HL-60 (cell line): ENCODE data around the gene HID1.
"Not testable (repeated sequence)": the region's sequence is repeated elsewhere in the genome, so short reads cannot be mapped to it uniquely, and the experiment has no call there.

ENCODE experiments used
- DNase-seq, 2 experiments: peaks; one replicate each; pipeline ENCODE4 v3.0.0-alpha.2; 2010 to 2020; ENCODE audit warnings: low read depth in 1 of 2, low spot score in 1 of 2
- H3K27ac ChIP-seq: fragments of 250-450 bp; sonication (Bioruptor Pico); replicated peaks from 2 replicates; pipeline ENCODE4 v1.5.1; 2020; ENCODE audit warnings: mild to moderate bottlenecking, moderate library complexity
- H3K27me3 ChIP-seq: fragments of 250-450 bp; sonication (Bioruptor Pico); 2 replicates; pipeline ENCODE4 v1.5.1; 2021; ENCODE audit warnings: mild to moderate bottlenecking, moderate library complexity; ENCODE audit not compliant: insufficient read depth, poor library complexity, severe bottlenecking
- H3K4me3 ChIP-seq: replicated peaks from 2 replicates; pipeline ENCODE4 v1.5.1; 2011; ENCODE audit warnings: mild to moderate bottlenecking, control low read depth, low read length; ENCODE audit not compliant: insufficient read depth
- GABPA ChIP-seq: IDR thresholded peaks from 2 replicates; pipeline ENCODE4 v1.6.1; 2012; ENCODE audit warnings: low read depth
- POLR2AphosphoS5 ChIP-seq: IDR thresholded peaks from 2 replicates; pipeline ENCODE4 v1.6.1; 2012; ENCODE audit warnings: low read depth
- REST ChIP-seq: IDR thresholded peaks from 2 replicates; pipeline ENCODE4 v1.6.1; 2012; ENCODE audit warnings: low read depth; ENCODE audit not compliant: insufficient replicate concordance
- SPI1 ChIP-seq: IDR thresholded peaks from 2 replicates; pipeline ENCODE4 v1.6.1; 2012; ENCODE audit warnings: low read depth, mild to moderate bottlenecking, borderline replicate concordance
- TF ChIP-seq, protein P1 (sequence below): IDR thresholded peaks from one replicate; pipeline ENCODE4 v1.5.1; 2011; ENCODE audit warnings: low read length, control low read depth, inconsistent platforms; ENCODE audit not compliant: insufficient read depth

The HID1 gene

GRCh38 chr17:74917430-74917829 is 55.1 kb downstream of the HID1 start:
- TF ChIP-seq REST (no peak), SPI1 (peak; percentile 73; the same call in 1 of the 2 replicates)
- Histone ChIP-seq H3K4me3 (no peak overlapping the region), H3K27ac (no peak overlapping the region), H3K27me3 (peaks cover 6% of the 10 kb centered on the region)
- peak; percentile 49 to 75 for DNase-seq

DNA sequence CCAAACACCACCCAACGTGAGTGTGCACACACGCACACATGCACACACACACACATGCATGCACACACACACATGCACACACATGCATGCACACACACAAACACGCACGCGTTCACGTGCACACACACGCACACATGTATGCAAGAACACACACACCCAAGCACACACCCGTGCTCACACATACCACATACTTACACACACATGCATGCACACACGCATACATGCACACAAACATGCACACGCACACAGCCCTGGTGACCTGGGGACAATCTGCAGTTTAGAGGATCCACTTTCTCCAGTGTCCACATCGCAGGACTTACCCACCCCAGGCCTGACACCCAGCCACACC is 55.7 kb downstream of the HID1 start:
- DNase-seq, result no peak
- no peak overlapping the region for H3K4me3 ChIP-seq
- H3K27me3 ChIP-seq, result peaks cover 4% of the 10 kb centered on the region
- H3K27ac ChIP-seq, result no peak overlapping the region
- TF ChIP-seq POLR2AphosphoS5 (no peak), SPI1 (no peak), REST (no peak), GABPA (no peak)
- TF ChIP-seq, protein P1, sequence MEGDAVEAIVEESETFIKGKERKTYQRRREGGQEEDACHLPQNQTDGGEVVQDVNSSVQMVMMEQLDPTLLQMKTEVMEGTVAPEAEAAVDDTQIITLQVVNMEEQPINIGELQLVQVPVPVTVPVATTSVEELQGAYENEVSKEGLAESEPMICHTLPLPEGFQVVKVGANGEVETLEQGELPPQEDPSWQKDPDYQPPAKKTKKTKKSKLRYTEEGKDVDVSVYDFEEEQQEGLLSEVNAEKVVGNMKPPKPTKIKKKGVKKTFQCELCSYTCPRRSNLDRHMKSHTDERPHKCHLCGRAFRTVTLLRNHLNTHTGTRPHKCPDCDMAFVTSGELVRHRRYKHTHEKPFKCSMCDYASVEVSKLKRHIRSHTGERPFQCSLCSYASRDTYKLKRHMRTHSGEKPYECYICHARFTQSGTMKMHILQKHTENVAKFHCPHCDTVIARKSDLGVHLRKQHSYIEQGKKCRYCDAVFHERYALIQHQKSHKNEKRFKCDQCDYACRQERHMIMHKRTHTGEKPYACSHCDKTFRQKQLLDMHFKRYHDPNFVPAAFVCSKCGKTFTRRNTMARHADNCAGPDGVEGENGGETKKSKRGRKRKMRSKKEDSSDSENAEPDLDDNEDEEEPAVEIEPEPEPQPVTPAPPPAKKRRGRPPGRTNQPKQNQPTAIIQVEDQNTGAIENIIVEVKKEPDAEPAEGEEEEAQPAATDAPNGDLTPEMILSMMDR, result no peak

- no peak for DNase-seq
- H3K27me3 ChIP-seq, result no peaks in the 10 kb centered on the region
- no peak overlapping the region for H3K27ac ChIP-seq
- H3K4me3 ChIP-seq, result no peak overlapping the region
- TF ChIP-seq, protein P1, result no peak
- no peak for TF ChIP-seq POLR2AphosphoS5
- TF ChIP-seq GABPA, result no peak
Measured at GRCh38 chr17:74916136-74916850, 56.3 kb downstream of the HID1 start.

DNA sequence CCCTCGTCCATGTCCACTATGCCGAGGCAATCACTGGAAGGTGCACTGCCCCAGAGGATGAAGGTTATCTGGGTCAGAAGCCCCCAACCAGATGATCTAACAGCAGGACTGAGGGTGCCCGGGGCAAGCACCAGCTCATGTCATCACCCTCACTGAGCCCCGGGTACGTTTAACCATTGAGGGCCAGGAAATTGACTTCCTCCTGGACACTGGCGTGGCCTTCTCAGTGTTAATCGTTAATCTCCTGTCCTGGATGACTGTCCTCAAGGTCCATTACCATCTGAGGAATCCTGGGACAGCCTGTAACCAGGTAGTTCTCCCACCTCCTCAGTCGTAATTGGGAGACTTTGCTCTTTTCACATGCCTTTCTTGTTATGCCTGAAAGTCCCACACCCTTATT is 61.1 kb downstream of the HID1 start:
- DNase-seq, H3K4me3 ChIP-seq, H3K27me3 ChIP-seq, H3K27ac ChIP-seq: not testable (repeated sequence)

DNA sequence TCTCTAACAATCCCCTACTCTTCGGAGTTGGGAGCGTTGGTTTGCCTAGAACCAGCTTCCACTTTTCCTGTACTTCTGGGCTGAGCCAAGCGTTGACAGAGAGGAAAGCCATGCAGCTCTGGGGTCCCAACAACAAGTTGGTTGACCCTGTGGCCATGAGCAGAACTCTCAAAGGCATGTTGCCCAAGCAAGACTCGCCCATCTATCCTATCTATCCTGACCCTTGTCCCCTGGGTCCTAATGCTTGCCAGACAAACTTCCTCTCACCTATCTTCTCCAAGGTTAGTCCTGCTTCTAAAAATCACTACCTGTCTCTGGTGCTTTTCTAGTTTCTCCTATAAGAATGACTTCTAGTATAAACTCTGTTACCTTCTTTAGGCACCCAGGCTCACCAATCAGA is 63.5 kb downstream of the HID1 start:
- H3K27ac ChIP-seq, H3K4me3 ChIP-seq, H3K27me3 ChIP-seq, DNase-seq: not testable (repeated sequence)
